HG03342 (cell line): ENCODE data around the gene SYNCRIP.
"Not testable (repeated sequence)": the region's sequence is repeated elsewhere in the genome, so short reads cannot be mapped to it uniquely, and the experiment has no call there.

ENCODE experiments used
- ATAC-seq: cut with Tn5 transposase; IDR thresholded peaks from one replicate; pipeline ENCODE4 v1.9.1; 2021; ENCODE audit warnings: mild to moderate bottlenecking, moderate library complexity; ENCODE audit not compliant: unreplicated experiment

Gene SYNCRIP

GRCh38 chr6:85670573-85670972 is 27.9 kb upstream of the SYNCRIP start:
- ATAC-seq, result no peak

GRCh38 chr6:85669735-85670194 is 27.1 kb upstream of the SYNCRIP start:
- peak; percentile 95 for ATAC-seq

DNA sequence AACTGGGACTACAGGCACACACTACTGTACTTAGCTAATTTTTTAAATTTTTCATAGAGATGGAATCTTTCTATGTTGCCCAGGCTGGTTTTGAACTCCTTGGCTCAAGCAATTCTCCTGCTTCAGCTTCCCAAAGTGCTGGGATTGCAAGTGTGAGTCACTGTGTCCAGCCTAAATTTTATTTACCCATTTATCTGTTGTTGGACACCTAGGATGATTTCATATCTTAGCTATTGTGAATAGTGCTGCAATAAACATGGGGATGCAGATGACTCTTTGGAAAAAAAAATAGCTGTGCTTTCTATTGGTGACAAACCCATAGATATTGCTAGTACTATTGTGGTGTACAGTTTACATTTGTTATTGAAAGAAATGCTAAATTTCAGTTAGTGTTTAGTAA is 19.6 kb upstream of the SYNCRIP start:
- no peak for ATAC-seq

DNA sequence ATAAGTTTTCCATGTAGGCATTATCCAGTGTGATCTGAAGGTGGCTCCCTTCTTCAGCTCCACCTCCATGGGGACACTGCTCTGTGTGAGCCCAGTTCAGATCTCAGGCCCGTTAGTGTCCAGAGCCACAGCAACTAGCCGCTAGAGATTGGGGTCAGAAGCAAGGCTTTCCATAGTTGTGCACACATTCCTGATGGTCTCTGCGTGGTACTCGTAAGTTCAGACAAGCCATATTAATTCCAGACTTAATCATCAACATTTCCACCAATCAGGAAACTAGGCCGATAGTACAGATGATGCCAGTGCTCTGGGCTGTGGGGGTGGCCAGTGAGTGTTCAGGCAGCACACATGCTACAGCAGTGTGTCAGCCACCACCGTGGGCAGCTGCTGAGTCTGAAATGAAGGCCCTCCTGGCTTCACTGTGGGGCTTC is 17.5 kb upstream of the SYNCRIP start:
- ATAC-seq, result no peak

DNA sequence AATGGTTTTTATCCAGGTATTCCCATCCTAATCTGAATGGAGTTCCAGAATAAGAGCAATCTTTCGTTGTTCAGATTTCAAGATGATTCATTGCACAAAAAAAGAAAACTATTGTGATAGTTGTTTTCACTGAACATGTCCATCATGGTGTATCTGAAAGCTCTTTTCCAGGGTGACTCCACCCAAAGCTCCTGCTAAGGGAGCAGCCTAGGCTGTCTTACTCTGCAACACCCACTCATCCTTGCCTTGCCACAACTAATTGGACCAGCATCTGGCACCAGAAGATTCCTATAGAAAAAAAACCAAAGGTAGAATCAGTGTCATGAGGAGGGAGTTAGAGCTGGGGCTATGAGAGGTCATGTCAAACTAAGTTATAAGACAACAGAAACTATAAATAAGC is 7.9 kb upstream of the SYNCRIP start:
- ATAC-seq, result no peak

DNA sequence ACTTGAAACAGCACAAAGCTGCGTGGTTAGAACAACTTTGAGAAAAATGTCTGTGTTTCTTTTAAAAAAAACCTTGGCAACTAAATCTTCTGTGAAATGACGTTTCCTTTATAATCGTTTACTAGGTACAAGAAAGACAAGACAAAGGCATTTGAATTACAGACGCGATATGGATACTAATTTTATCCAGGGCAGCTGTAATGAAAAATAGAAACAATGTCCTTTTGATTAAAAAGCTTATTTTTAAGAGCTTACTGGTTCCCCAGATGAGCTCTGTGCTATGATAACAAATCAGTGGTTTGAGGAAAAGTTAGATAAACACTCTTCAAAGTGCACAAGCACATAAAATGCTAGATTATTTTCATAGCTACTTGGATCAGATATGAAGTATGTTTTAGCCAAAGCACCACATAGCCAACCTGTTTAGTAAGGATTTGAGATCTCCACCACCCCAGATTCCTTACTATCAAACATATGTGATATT is 1.6 kb upstream of the SYNCRIP start:
- ATAC-seq, result no peak

- ATAC-seq, result peak; percentile 51
Observed at GRCh38 chr6:85643537-85644278, 1.0 kb upstream of the SYNCRIP start.

GRCh38 chr6:85641897-85642773 is 551 bp downstream of the SYNCRIP start:
- no peak for ATAC-seq

DNA sequence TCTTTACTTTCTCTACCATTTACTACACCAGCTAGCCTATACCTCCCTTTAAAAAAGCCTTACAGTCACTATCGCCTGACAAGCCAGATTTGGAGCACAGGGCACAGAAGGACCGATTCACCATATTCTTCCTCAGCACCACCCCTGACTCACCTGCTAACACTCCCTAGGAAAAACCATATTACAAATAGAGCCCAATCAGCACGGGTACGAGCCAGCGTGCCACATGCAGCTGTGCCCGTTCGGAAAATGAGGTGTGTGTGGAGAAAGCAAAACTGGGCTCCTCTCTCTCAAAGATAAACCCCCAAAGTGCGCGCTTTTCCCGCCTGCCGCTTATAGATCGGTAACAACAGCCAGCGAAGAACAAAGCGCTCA is 1.2 kb downstream of the SYNCRIP start:
- ATAC-seq, result no peak

DNA sequence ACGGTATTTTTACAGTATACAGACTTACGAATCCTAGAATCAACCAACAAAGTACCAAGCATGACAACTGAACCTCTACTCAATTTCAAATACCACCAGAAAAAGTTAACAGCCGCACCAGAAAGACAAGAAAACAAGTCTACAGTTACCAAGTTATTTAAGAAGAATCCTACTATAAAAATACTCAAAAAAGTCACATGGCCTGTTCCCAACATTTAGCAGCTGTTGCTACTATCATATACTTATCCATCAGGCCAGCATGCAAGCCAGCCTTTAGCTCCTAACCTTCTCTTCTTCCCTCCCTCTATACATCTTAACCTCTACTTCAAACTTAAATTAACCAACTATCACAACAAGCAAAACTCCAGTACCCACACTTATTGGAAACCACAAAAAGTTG is 1.9 kb downstream of the SYNCRIP start:
- no peak for ATAC-seq

GRCh38 chr6:85637579-85637978 is 5.1 kb downstream of the SYNCRIP start:
- ATAC-seq, result no peak

GRCh38 chr6:85632164-85632942 is 10.3 kb downstream of the SYNCRIP start:
- ATAC-seq, result no peak

GRCh38 chr6:85631117-85631516 is 11.6 kb downstream of the SYNCRIP start:
- not testable (repeated sequence) for ATAC-seq

DNA sequence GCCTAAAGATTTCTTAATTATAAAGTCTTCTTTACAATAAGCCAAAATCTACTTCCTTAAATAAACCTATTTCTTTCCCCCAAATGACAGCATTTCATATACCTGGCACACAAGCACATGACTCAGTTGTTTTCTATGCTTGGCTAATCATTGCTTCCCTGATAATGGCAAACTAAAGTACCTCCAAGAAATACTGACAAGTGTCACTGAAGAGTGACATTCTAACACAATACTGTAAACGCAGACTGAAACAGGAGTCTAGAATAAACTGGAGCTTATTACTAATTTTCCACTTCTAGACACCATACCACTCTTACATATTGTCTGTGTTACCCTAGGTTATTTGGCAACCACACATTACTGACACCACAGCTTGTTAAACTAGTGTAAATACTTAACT is 14.3 kb downstream of the SYNCRIP start:
- ATAC-seq, result no peak

DNA sequence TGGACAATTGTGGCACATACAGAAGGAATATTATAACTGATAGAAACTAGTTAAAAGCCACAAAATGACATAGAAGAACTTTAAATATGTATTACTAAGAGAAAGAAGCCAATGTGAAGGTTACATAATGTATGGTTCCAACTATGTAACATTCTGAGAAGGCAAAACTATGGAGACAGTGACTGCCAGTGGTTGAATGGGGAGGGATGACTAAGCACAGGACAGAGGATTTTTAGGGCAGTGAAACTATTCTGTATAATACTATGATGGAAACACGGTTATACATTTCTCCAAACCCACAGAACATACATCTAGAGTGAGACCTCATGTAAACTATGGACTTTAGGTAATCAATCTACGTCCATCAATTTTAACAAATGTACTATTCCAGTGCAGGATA is 22.4 kb downstream of the SYNCRIP start:
- no peak for ATAC-seq

DNA sequence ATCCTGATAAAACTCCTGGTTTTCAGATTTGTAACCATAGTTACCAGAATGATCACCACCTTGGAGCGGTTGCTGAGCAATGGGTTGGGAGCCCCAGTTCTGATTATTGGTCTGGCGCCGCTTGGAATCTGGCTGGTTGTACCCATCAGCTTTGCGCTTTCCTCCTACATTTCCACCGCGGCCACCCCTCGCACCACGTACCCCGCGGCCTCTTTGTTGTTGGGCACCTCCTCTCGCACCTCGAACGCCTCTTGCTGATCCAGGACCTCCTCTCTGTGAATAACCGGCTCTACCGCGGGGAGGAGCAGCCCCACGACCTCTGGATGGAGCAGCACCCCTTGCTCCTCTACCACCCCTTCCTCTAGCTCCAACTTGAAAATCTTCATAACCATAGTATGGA is 27.9 kb downstream of the SYNCRIP start:
- no peak for ATAC-seq

GRCh38 chr6:85612690-85613474 is 29.8 kb downstream of the SYNCRIP start:
- ATAC-seq, result no peak

DNA sequence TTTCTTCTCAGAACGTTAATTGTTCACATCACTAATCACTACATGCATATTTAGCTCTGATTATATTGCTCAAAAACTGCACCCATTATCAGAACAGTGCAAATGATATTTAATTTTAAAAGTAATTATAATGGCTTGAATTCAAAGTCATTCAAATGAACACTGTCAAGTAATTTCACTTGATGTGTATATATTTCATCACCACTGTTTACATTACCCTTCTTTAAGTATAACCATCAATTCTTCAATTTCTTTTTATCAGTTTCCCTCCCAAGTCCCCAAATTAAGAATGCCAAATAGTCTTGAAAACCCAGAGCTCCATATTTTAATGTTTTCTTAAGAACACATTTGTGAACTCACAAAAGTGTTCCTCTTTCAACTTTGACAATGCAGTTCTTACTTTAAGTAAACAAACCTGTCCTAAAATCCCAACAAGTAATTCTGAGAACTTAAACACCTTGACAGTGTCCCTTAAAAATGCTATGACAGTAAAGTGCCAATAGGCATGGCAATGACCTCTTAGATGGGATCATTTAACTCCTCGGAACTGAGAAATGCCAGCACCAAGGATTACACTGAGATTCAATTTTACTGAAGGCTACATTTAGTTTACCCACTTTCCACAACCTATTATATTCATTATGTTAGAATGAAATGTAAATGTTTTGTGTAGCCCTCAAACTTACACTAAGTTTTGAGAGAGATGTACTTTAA is 32.3 kb downstream of the SYNCRIP start:
- ATAC-seq, result no peak

DNA sequence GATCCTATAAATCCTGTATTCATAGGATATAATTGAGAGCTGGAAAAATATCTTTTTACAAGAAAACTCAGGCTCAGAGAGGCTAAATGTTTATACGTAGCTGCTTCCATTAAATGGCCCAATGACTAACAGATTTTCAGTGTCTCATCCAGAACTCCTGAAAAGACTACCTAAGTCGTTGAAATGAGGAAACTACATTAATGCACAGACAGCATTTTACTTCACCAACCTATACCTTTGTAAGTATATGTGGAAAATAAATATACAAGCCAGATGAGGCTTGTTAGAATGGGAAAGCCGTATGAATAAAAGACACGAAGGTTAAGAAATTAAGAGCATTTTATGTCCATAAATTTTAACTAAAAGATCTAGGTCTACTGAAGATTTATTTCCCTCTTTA is 40.6 kb downstream of the SYNCRIP start:
- ATAC-seq, result no peak
